Activated CD4-positive, alpha-beta T cell treated with anti-CD3 and anti-CD28 coated beads for 4 hours (primary cell): Measurements from ENCODE around the gene MUC3A.
"Not testable (repeated sequence)": the region's sequence is repeated elsewhere in the genome, so short reads cannot be mapped to it uniquely, and the experiment has no call there.

Source experiments
- DNase-seq, 2 donors: peaks; one replicate each; pipeline ENCODE4 v3.0.0-alpha.2; 2020

Gene MUC3A

DNA sequence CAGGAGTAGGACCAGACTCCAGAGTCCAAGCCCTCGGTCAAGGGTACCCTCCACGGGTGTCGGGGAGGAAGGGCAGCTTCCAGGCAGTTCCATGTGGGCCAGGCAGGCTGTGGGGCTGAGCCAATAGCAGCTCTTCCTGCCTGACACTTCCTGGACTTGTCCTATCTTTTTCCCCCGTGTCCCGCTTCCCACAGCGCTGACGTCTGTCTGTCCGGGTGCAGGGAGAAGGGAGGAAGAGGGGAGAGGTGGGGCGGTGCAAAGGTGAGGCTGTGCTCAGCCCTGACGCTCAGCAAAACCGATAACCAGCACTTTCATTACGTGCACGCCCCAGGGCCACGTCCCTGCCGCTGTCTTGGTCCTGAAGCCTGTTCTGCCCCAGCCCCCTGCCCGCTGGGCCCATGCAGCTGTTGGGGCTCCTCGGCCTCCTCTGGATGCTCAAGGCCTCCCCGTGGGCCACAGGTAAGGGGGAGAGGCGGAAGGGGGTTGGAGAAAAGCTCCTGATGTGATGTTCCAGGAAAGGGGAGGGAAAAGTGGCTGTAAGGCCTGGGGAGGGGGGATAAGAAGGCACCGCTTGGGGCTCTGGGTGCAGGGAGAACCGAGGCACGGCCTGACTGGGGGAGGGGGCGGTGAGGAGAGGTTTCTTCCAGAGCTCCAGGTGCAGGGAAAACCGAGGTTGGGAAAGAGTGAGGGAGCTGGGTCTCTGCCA, at the start of gene MUC3A:
Gene MUC3A, plus strand, starts transcription at position 308 of the 706 bp plus-strand sequence. Its CDS starts 91 bp downstream, at position 399.
- no peak for DNase-seq

DNA sequence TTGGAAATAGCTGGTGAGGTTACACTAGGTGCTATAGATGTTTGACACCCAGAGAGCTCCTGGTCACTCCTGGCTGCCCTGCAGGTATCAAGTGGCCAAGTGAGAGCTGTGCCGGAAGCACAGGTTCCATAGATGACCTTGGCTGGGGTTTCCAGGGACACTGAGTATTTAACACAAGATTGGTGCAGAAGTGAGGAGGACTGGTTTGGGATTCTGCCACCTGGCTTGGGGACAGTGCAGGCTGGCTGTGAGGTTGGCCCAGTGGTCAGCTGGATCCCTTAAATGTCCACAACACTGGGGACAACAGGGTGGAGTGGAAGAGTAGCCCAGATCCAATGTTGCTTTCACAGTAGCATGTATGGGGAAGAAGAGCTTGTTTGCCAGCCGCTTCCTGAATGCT, 48.4 kb upstream of the MUC3A start:
- DNase-seq, result no peak

DNA sequence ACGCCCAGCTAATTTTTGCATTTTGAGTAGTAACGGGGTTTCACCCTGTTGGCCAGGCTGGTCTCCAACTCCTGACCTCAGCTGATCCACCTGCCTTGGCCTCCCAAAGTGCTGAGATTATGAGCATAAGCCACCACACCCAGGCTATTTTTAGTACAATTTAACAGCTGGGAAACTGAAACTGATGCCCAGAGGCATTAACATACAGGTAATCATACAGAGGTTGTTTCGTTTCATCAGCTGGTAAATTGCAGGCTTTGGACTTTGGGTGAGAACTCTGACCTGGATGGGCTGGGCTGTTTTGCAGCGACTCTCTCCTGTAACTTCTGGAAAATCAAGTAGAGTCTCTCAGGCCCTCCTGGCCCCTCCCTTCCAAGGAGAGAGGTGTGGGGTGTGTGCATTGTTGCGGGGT, 47.4 kb upstream of the MUC3A start:
- no peak for DNase-seq

DNA sequence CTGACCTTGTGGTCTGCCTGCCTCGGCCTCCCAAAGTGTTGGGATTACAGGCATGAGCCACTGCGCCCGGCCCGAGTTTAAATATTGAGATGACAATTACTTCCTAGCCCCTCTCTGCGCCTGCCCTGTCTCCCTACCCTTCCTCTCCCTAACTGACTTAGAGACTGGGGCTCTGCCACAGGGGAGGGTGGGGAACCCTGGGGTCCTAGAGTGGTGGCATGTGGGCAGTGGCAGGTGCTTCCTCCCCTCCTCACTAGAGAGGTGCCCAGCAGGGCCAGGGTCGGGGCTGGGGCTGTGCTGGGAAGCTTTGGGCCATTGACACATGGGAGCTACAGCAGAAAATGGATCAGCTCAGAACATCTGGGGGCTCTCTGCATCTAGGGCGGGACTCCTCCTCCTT, 46.7 kb upstream of the MUC3A start:
- no peak for DNase-seq

- no peak for DNase-seq
These were observed 40.8 kb upstream of the MUC3A start for GRCh38 chr7:100908512-100908911.

- not testable (repeated sequence) for DNase-seq
These were observed 38.9 kb upstream of the MUC3A start for GRCh38 chr7:100910443-100910842.

DNA sequence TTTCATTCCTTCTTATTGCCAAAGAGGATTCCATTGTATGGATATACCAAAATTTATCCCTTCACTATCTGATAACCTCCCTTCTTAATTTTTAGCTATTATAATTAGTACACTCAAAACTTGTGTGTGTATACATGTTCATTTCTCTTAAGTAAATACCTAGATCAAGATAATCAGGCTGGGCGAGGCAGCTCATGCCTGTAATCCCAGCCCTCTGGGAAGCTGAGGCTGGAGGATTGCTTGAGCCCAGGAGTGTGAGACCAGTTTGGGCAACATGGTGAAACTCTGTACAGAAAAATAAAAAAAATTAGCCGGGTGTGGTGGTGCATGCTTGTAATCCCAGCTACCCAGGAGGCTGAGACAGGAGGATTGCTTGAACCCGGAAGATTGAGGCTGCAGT, 37.9 kb upstream of the MUC3A start:
- DNase-seq, result no peak

- no peak for DNase-seq
These were observed 35.0 kb upstream of the MUC3A start for GRCh38 chr7:100914208-100914878.

DNA sequence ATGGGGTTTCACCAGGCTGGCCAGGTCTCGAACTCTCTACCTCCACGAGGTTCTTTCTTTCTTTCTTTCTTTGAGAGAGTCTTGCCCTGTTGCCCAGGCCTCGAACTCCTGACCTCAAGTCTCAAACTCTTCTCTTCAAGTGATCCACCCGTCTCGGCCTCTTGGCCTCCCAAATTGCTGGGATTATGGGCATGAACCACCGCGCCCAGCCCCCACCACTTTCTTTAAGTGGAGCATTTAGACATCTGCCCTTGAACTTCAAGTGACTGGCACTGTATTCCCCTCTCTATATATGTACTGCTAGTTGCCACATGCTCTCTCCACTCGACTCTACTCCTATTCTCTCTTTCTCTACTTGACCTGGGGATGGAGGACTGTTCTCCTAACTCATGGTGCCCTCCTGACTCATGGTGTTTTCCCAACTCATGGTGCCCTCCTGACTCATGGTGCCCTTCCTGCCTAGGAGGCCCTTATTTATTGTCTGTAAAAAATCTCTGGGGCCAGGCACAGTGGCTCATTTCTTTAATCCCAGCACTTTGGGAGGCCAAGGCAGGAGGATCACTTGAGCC, 34.4 kb upstream of the MUC3A start:
- no peak for DNase-seq

DNA sequence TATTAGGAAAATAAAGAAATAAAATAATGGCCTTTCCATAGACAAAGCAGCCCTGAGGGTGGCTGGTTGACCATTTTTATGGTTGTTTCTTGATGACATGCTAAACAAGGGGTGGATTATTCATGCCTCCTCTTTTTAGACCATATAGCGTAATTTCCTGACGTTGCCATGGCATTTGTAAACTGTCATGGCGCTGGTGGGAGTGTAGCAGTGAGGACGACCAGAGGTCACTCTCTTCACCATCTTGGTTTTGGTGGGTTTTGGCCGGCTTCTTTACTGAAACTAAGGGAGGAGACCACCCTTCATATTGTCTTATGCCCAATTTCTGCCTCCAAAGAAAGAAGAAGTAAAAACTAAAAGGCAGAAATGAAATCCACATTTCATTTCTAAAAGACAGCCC, 30.0 kb upstream of the MUC3A start:
- DNase-seq, result not testable (repeated sequence)

DNA sequence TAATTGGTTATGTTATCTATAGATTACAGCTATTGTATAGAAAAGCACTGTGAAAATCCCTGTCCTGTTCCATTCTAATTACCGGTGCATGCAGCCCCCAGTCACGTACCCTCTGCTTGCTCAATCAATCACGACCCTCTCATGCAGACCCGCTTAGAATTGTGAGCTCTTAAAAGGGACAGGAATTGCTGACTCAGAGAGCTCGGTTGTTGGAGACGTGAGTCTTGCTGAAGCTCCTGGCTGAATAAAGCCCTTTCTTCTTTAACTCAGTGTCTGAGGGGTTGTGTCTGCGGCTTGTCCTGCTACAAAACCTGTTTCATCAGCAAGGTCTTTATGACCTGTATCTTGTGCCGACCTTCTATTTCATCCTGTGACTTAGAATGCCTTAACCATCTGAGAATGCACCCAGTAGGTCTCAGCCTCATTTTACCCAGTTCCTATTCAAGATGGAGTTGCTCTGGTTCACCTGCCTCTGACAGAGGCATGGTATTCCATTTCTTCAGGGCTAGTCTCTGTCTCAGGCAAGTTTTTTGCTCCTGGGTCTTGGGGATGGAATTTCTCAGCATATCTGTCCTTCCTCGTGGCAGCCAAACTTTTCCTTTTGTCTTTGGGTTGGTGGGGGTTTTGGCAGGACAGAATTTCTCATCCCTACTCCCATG, 29.4 kb upstream of the MUC3A start:
- not testable (repeated sequence) for DNase-seq

DNA sequence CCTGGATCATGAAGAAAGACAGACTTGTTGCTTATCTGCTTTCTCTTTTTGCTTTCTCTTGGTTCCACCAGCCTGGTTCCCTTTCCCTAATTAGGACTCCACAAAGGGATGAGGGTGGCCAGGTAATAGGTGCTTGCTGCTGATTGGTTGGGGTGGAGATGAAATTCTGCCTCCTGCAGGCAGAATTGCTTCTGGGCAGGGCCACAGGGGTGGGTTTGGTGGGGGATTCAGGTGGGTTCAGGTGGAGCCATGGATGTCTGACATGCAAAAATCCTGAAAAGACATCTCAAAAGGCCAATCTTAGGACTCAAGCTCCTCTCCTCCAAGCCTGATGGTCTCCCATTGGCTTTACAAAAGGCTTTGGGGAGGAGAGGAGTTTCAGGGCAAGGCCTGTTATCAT, 28.3 kb upstream of the MUC3A start:
- no peak for DNase-seq

GRCh38 chr7:100923616-100924015, 25.7 kb upstream of the MUC3A start:
- DNase-seq, result not testable (repeated sequence)

GRCh38 chr7:100929808-100930174, 19.5 kb upstream of the MUC3A start:
- DNase-seq, result no peak

DNA sequence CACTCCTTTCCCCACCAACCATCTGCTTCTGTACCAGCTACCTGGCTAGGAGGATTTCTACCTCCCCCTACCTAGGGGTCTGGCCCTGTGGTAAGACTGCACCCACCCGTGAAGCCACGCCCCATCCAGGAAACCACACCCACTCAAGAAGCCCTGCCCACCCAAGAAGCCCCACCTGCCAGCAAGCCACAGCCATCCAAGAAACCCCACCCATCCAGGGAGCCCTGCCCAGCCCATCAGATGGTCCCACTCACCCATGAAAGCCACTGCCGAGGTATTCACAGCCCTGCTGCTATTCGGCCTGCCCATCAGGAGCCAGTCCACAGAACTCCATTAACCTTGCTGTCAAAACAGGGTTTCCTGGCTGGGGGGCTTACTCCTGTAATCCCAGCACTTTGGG, 15.6 kb upstream of the MUC3A start:
- DNase-seq, result no peak

GRCh38 chr7:100935381-100935780, 14.0 kb upstream of the MUC3A start:
- not testable (repeated sequence) for DNase-seq

- not testable (repeated sequence) for DNase-seq
These were observed 13.2 kb upstream of the MUC3A start for GRCh38 chr7:100936167-100936566.

- no peak for DNase-seq
These were observed 7.1 kb upstream of the MUC3A start for GRCh38 chr7:100942045-100942774.

GRCh38 chr7:100943693-100944092, 5.6 kb upstream of the MUC3A start:
- DNase-seq, result no peak

DNA sequence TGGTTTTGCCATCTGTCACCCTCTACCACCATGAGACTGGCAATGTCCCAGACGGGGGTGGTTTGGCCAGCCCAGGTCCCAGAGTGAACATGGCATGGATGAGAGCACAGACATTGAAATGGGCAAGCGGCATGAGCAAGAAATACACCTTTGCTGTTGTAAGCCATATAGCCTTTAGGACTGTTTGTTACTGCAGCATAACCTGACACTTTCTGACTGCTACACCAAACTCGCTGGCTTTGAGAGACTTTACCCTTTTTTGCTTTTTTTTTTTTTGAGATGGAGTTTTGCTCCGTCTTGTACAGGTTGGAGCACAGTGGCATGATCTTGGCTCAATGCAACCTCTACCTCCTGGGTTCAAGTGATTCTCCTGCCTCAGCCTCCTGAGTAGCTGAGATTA, 5.2 kb upstream of the MUC3A start:
- DNase-seq, result no peak

DNA sequence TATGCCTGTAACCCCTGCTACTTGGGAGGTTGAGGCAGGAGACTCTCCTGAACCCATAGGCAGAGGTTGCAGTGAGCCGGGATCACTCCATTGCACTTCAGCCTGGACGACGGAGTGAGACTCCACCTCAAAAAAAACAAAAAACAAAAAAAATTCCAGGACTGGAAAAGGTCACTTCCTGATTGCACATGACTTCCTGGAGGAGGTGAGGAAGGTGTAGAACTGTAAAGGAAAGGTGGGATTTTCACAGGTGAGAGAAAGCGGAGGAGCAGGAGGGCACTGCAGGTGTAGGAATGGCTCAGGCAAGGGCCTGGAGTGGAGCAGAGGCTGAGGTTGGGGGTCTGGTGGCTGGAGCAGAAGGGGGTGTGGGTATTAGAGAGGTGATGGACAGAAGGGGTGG, 3.2 kb upstream of the MUC3A start:
- no peak for DNase-seq

DNA sequence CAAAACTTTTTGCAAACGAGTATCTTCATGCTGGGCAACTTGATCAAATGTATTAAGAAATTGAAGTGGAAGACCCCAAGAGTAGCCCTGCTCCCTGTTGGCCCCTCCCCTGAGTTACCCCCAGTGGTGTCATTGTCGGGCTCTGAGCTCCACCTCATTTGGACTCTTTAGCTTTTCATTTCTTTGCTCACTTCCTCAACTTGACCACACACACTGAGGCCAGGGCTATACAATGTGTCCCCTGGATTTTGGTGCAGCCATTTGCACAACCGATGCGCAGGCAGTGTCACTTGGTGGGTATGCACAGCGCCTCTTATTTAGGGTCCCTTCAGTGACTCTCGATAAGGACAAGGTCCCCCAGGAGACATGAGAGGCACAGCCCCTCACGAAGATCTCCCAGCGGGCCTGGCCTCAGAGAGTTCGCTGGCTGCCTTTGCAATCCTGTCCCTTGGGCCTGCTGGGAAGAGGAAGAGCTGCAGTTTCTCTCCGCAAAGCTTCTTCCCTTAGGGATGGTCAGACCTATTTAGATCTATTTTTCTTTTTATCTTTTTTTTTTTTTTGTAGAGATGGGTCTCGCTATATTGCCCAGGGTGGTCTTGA, 2.5 kb upstream of the MUC3A start:
- no peak for DNase-seq

DNA sequence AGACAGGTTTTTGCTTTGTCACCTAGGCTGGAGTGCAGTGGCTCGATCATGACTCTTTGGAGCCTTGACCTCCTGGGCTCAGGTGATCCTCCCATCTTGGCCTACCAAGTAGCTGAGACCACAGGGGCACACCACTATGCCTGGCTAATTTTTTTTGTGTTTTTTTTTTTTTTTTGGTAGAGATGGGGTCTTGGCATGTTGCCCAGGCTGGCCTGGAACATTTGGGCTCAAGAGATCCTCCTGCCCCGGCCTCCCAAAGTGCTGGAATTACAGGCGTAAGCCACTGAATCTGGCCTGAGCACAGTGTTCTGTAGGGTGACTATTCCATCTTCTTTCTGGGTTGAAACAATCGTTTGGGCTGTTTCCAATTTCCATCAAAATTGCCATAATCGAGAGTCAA, 1.5 kb upstream of the MUC3A start:
- no peak for DNase-seq
